CD14-positive monocyte (primary cell): ENCODE results near the gene ARFGAP2. TPM values are rescaled to one million over a fixed set of nuclear protein-coding genes. Genes with fewer than 3 reads are reported as not detected.

ENCODE experiments used
- polyA plus RNA-seq, 3 donors: library from polyadenylated mRNA; depleted of rRNA in 1 of 3; unstranded in 2 of 3; stranded (reverse) in 1 of 3; fragments of 300-500 nt in 2 of 3; fragments of >200 nt in 1 of 3; fragmentation: Illumina TruSeq in 2 of 3; gene quantifications; 1 replicate in 2 of 3; 2 replicates in 1 of 3; pipeline ENCODE4 v1.2.3, GENCODE V29; 2012 to 2021
- small RNA-seq: library from RNA; depleted of rRNA; stranded (forward); fragments of <200 nt; gene quantifications from one replicate; pipeline ENCODE3, GENCODE V24; 2012; ENCODE audit warnings: low read depth; ENCODE audit not compliant: insufficient read length

Gene ARFGAP2
- polyA plus RNA-seq, 3 donors, result 59.7 to 129 (median 61.0) TPM

Small RNAs within 50 kb of the gene (small RNA-seq; reads per million reads assigned to genes)
- not detected for gene MIR6745

Other genes starting within 250 kb of the ARFGAP2 start
- gene CSTPP1, start 240.1 kb downstream of the ARFGAP2 start, polyA plus RNA-seq, result 1 to 10 TPM; 4.5 to 6.5 (median 5.9) TPM
- gene PACSIN3, start 9.6 kb upstream of the ARFGAP2 start, polyA plus RNA-seq, result not detected
- gene DDB2, start 38.1 kb upstream of the ARFGAP2 start, polyA plus RNA-seq, result 10 to 100 TPM in 1 of 3 donors, 1 to 10 TPM in 2; 5.9 to 40.9 (median 9.0) TPM
- 10 to 100 TPM; 13.1 to 25.3 (median 20.5) TPM for gene ACP2, start 71.9 kb upstream of the ARFGAP2 start, polyA plus RNA-seq
- gene NR1H3, start 81.1 kb upstream of the ARFGAP2 start, polyA plus RNA-seq, result 10 to 100 TPM in 1 of 3 donors, 1 to 10 TPM in 2; 4.4 to 20.3 (median 9.3) TPM
- 10 to 100 TPM in 2 of 3 donors, 1 to 10 TPM in 1; 6.4 to 58.1 (median 12.2) TPM for gene MADD, start 93.3 kb upstream of the ARFGAP2 start, polyA plus RNA-seq
- gene MYBPC3, start 175.8 kb upstream of the ARFGAP2 start, polyA plus RNA-seq, result 1 to 10 TPM in 1 of 3 donors, under 1 TPM in 1, not detected in 1; 0.03 to 7.8 TPM
- 100 to 1,000 TPM; 156 to 914 (median 223) TPM for gene SPI1, start 201.7 kb upstream of the ARFGAP2 start, polyA plus RNA-seq
- gene SLC39A13, start 231.7 kb upstream of the ARFGAP2 start, polyA plus RNA-seq, result 10 to 100 TPM in 1 of 3 donors, 1 to 10 TPM in 2; 4.8 to 27.4 (median 5.9) TPM
- gene PSMC3, start 249.6 kb upstream of the ARFGAP2 start, polyA plus RNA-seq, result 10 to 100 TPM; 44.1 to 97.4 (median 89.5) TPM